GM10266 (cell line): ENCODE data around the gene PFDN1.

Source experiments
- DNase-seq: peaks from one replicate; pipeline ENCODE4 v3.0.0; 2012; ENCODE audit errors: extremely low spot score
- TF ChIP-seq, protein P1 (sequence below): IDR thresholded peaks from 2 replicates; pipeline ENCODE4 v1.5.1; 2012; ENCODE audit warnings: mild to moderate bottlenecking, low read depth; ENCODE audit not compliant: control insufficient read depth, insufficient read depth; ENCODE audit errors: missing control alignments

PFDN1 gene

DNA sequence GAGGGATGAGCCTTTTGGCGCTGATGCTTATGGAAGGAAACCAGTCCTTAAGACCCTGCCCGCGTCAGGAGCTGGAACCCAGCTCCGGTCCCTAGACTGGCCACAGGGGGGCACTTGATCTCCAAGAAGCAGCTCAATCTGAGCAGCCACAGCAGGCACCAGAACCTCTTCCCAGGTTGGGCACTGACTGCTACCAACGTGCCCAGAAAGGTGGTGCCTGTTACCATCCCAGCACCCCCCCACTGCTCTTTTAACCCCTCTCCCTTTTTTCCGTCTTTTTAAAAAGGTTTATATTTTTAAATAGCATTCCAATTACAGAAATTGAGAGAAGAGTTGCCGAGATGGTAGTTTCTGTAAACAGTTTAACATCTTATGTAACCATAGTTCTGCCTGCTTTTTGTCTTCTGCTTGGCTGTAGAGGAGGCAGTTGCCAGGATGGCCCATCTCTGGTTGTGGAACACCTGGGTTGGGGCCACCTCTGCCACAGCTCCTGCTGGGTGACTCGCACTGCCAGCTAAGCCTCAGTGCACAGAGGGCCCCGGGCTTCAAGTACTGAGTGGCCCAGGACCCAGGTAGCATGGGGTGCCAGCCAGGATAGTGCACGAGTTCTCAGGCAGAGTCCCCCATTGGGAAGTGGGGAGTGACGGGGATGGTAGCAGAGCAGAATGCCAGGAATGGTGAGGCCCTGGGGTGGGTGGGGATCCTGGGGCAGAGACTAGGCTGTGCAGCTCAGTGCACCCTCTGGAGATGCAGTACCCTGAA lies 62.8 kb downstream of the PFDN1 start:
- DNase-seq = peak; percentile 51

DNA sequence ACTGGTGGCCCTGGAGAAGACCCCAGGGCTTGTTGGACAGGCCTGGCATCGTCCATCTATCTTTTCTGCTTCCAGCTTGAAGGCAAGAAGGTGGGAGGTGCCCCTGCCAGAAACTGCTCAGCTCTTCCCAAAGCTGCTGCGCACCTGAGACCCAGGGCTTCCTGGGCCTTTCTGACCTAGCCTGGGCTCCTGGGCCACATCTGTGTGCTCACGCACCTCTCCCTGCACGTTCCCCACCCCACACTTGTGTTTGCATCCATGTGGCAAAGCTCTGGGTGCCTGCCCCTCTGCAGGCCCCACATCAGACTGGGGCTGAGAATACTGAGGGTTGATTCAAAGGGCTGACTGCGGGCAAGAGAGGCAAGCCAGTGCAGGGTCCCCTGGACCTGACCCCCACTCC lies 63.4 kb downstream of the PFDN1 start:
- TF ChIP-seq, protein P1, sequence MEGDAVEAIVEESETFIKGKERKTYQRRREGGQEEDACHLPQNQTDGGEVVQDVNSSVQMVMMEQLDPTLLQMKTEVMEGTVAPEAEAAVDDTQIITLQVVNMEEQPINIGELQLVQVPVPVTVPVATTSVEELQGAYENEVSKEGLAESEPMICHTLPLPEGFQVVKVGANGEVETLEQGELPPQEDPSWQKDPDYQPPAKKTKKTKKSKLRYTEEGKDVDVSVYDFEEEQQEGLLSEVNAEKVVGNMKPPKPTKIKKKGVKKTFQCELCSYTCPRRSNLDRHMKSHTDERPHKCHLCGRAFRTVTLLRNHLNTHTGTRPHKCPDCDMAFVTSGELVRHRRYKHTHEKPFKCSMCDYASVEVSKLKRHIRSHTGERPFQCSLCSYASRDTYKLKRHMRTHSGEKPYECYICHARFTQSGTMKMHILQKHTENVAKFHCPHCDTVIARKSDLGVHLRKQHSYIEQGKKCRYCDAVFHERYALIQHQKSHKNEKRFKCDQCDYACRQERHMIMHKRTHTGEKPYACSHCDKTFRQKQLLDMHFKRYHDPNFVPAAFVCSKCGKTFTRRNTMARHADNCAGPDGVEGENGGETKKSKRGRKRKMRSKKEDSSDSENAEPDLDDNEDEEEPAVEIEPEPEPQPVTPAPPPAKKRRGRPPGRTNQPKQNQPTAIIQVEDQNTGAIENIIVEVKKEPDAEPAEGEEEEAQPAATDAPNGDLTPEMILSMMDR = no peak
- no peak for DNase-seq

More for the DNA sequence above, 62.8 kb downstream of the PFDN1 start:
- TF ChIP-seq, protein P1 = peak; percentile 61

DNA sequence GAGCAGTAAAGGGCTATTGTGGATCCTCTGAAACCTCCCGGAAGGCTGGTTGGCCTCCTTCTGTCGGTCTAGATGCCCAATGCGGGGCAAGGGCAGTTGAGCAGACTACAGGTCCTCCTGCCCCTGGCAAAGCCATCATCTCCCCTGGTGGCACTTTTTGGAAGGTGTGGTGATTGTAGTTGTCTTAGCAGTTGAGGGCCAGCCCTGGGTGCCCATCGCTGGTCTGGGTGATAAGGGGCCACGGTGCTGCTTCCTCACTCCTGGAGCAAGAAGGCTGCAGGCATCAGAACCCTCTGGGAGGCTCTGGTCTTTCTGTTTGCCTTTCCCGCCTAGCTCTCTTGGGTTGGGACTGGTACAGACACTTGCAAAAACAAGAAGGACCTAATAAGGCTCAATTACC lies 64.1 kb downstream of the PFDN1 start:
- TF ChIP-seq, protein P1 = no peak
- DNase-seq = no peak

DNA sequence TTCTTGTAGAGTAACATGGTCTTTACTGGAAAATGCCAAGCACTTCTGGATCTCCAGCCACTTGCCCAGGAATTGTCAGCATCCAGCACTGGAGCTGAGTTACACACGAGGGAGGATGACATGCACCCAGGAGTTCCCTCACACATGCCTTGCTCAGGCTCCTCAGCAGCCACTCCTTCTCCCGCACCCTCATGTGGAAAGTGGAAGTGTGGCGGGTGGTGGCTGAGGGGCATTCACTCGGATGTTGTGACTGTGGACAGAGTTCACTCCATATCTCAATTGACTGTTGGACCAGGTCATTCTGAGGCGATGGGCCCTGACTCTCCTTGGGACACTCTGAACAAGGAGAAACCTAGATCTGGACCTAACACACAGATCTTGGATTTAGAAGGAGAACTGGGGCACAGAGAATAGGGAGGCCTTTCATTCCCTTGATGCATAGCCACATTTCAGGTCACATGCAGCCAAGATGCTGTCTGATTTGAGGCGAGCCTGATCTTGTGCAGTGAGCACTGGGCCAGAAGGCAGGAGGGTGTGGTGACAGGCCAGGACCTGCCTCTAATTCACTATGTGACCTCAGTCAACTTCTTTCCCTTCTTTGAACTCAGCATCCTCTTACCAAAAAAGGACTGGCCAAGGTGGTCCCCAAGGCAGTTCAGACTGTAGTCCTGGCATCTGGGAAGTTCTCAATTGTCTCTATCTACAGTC lies 65.9 kb downstream of the PFDN1 start:
- TF ChIP-seq, protein P1 = no peak

DNA sequence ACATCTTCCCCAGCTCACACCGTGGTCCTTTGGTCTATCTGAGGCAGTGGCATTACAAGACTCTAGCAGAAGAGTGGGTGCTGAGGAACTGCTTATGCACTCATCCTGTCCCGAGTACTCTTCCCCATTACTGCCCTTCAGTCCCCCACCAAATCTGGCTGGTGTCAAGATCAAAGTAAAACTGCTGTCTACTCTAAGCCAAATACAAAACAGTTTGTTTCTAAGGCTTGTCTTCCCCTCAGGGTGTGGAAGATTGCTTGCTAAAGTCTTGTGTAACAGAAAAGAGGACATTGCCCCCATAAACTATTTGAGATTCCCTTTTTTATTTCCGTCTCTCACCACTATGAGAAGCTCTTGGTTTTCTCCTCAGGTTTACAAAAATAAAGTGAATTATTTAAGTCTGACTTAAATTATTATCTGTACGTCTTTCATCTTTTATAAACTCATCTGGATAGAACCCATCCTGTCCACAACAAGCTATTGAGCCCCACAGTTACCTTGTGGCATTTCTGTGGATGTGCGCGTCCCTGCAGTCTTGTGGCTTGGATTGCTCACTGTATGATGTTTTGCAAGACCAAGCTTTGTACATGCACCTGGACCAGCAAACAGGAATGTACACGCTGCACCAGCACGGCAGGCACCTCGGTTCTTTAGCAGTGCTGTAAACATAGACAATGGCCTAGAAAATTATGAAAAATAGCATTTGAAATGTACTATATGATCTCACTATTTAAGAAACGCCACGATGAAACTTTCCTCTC lies 66.9 kb downstream of the PFDN1 start:
- TF ChIP-seq, protein P1 = no peak
- DNase-seq = no peak

More for the DNA sequence above, 65.9 kb downstream of the PFDN1 start:
- DNase-seq = no peak

DNA sequence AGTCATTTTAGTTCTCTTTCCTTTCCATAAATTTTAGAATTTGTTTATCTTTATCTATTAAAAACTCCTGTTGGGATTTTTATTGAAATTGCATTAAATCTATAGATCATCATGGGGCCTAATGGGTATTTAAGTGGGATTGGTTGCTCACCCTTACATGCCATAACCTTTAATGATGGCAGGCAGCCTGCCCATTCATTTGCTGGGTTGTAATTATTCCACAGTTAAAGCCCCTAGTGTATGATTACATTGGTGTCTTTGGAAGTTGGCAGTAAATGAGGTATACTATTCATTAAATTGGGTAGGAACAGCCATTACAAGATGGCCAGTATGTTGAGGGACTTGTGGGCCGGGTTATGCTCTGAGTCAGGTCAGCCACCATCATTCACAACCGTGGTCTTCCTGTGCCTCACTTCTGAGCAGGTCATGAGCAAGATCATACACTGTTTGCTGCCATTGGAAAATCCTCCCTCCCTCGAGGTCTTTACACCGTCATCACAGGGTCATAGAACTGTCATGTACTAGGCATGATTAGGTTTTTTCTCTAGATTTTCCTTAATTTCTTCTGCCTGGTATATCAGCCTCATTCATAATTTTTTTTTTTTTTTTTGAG lies 68.4 kb downstream of the PFDN1 start:
- TF ChIP-seq, protein P1 = no peak
- no peak for DNase-seq

DNA sequence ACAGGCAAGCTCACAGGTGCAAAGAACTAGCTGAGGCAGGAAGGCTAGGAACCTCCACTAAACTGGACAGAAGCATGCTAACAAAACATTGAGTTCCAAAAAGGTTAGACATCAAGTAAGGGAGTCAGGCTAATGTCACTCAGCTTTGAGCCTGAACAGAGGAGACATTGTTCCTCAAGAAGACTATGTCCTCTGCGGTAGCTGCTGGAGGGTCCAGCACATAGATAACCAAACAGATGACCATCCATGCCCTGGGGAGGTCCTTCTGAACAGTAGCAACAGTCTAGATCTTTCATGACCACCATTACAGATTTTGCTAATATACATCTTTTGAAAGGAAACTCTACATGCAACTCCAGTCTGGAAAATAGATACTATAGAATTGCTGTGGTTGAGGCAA lies 70.2 kb downstream of the PFDN1 start:
- no peak for DNase-seq
- TF ChIP-seq, protein P1 = no peak
